CD4-positive, CD25-positive, alpha-beta regulatory T cell (primary cell): ENCODE results near the gene PRRT1B. TPM values are rescaled to one million over a fixed set of nuclear protein-coding genes. Genes with fewer than 3 reads are reported as not detected.

Source experiments
- ATAC-seq, 2 donors: fragments of 150-1000 bp; cut with Tn5 transposase; one replicate each; pipeline ENCODE4 v1.10.0; 2021; ENCODE audit warnings: low read depth in 2 of 2, moderate number of reproducible peaks in 2 of 2, moderate library complexity in 1 of 2
- DNase-seq, 3 donors: peaks; one replicate each; pipeline versions ENCODE4 v3.0.0 to v3.0.0-alpha.2; 2012 to 2022; ENCODE audit warnings: mixed read lengths in 1 of 3
- H3K27ac ChIP-seq: one replicate; pipeline ENCODE4 v1.7.0; 2013; ENCODE audit warnings: mild to moderate bottlenecking, low read length; ENCODE audit not compliant: insufficient read depth, poor library complexity, severe bottlenecking
- H3K27me3 ChIP-seq: one replicate; pipeline ENCODE4 v1.7.0; 2013; ENCODE audit warnings: low read length; ENCODE audit not compliant: control insufficient read depth, insufficient read depth
- H3K36me3 ChIP-seq: one replicate; pipeline ENCODE4 v1.7.0; 2013; ENCODE audit warnings: mild to moderate bottlenecking, low read length, moderate library complexity; ENCODE audit not compliant: control insufficient read depth, insufficient read depth
- H3K4me1 ChIP-seq: 2 replicates; pipeline ENCODE4 v1.7.0; 2013; ENCODE audit warnings: mild to moderate bottlenecking, low read length; ENCODE audit not compliant: insufficient read depth, control insufficient read depth, poor library complexity, severe bottlenecking
- H3K4me3 ChIP-seq: one replicate; pipeline ENCODE4 v1.7.0; 2013; ENCODE audit warnings: low read depth, mild to moderate bottlenecking, low read length, moderate library complexity
- H3K9me3 ChIP-seq, 2 experiments: 1 replicate in 1 of 2; 2 replicates in 1 of 2; pipeline ENCODE4 v1.7.0; 2013; ENCODE audit warnings: low read length in 2 of 2, mild to moderate bottlenecking in 1 of 2, moderate library complexity in 1 of 2; ENCODE audit not compliant: control insufficient read depth in 2 of 2
- H3K27ac Mint-ChIP-seq, 3 donors: one replicate each; pipeline ENCODE4 v1.8.0; 2020 to 2022; ENCODE audit warnings: mild to moderate bottlenecking in 3 of 3, mixed read lengths in 3 of 3, moderate library complexity in 2 of 3
- H3K27me3 Mint-ChIP-seq: one replicate; pipeline ENCODE4 v1.8.0; 2022; ENCODE audit warnings: mild to moderate bottlenecking, mixed read lengths
- H3K36me3 Mint-ChIP-seq: one replicate; pipeline ENCODE4 v1.8.0; 2020; ENCODE audit warnings: mixed read lengths
- H3K4me1 Mint-ChIP-seq, 4 donors: one replicate each; pipeline ENCODE4 v1.8.0; 2020 to 2022; ENCODE audit warnings: mixed read lengths in 4 of 4, mild to moderate bottlenecking in 1 of 4
- H3K4me3 Mint-ChIP-seq, 4 donors: one replicate each; pipeline ENCODE4 v1.8.0; 2020 to 2022; ENCODE audit warnings: mild to moderate bottlenecking in 4 of 4, mixed read lengths in 4 of 4, moderate library complexity in 3 of 4
- H3K9me3 Mint-ChIP-seq, 7 donors: one replicate each; pipeline ENCODE4 v1.8.0; 2020 to 2022; ENCODE audit warnings: mixed read lengths in 7 of 7, mild to moderate bottlenecking in 3 of 7, moderate library complexity in 2 of 7
- polyA plus RNA-seq, 4 donors: library from polyadenylated mRNA; unstranded; fragments of 300-500 nt; fragmentation: Illumina TruSeq; gene quantifications; one replicate each; pipeline ENCODE4 v1.2.3, GENCODE V29; 2021
- total RNA-seq: library from RNA; stranded (reverse); gene quantifications from one replicate; pipeline ENCODE4 v1.2.3, GENCODE V29; 2022

Gene PRRT1B
- total and polyA plus RNA-seq, 5 donors from 2014 or later = not detected

- no peaks in the 10 kb centered on the region for H3K27me3 Mint-ChIP-seq
- ATAC-seq (no peak), DNase-seq (no peak)
- H3K27ac Mint-ChIP-seq = peak overlapping the region in 2 of 3 donors; percentile 69 to 74
- Histone ChIP-seq H3K27ac (no peak overlapping the region), H3K27me3 (no peaks in the 10 kb centered on the region), H3K9me3 (no peaks in the 10 kb centered on the region), H3K4me3 (no peak overlapping the region), H3K4me1 (no peaks in the 10 kb centered on the region), H3K36me3 (peaks cover 81% of the 10 kb centered on the region)
- no peak overlapping the region for H3K4me3 Mint-ChIP-seq
- H3K36me3 Mint-ChIP-seq = peaks cover 28% of the 10 kb centered on the region
- H3K4me1 Mint-ChIP-seq = peaks cover 0 to 2% (median 1%) of the 10 kb centered on the region in 4 donors
- no peaks in the 10 kb centered on the region for H3K9me3 Mint-ChIP-seq
Observed at GRCh38 chr9:131601683-131602181, 56.4 kb downstream of the PRRT1B start.

GRCh38 chr9:131603199-131603598 is 57.9 kb downstream of the PRRT1B start:
- Mint-ChIP-seq H3K9me3 (no peaks in the 10 kb centered on the region), H3K4me1 (peaks cover 0 to 7% (median 3%) of the 10 kb centered on the region in 4 donors), H3K36me3 (peaks cover 42% of the 10 kb centered on the region), H3K27me3 (no peaks in the 10 kb centered on the region), H3K27ac (no peak overlapping the region), H3K4me3 (no peak overlapping the region)
- Histone ChIP-seq H3K4me3 (no peak overlapping the region), H3K4me1 (no peaks in the 10 kb centered on the region), H3K9me3 (no peaks in the 10 kb centered on the region), H3K36me3 (peaks cover 81% of the 10 kb centered on the region), H3K27ac (no peak overlapping the region), H3K27me3 (no peaks in the 10 kb centered on the region)
- DNase-seq (no peak), ATAC-seq (no peak)

- Histone ChIP-seq H3K27me3 (no peaks in the 10 kb centered on the region), H3K36me3 (peaks cover 85% of the 10 kb centered on the region), H3K27ac (no peak overlapping the region), H3K4me1 (no peaks in the 10 kb centered on the region), H3K9me3 (no peaks in the 10 kb centered on the region), H3K4me3 (no peak overlapping the region)
- Mint-ChIP-seq H3K27me3 (no peaks in the 10 kb centered on the region), H3K36me3 (peaks cover 42% of the 10 kb centered on the region), H3K4me1 (peaks cover 0 to 7% (median 3%) of the 10 kb centered on the region in 4 donors), H3K4me3 (no peak overlapping the region), H3K9me3 (no peaks in the 10 kb centered on the region), H3K27ac (peak overlapping the region in 2 of 3 donors; percentile 32 to 46)
- no peak for DNase-seq
- no peak for ATAC-seq
Observed at GRCh38 chr9:131603711-131604439, 58.6 kb downstream of the PRRT1B start.

GRCh38 chr9:131605770-131606590 is 60.7 kb downstream of the PRRT1B start:
- Mint-ChIP-seq H3K36me3 (peaks cover 39% of the 10 kb centered on the region), H3K27ac (peak overlapping the region in 1 of 3 donors; percentile 88)
- peaks cover 94% of the 10 kb centered on the region for H3K36me3 ChIP-seq

GRCh38 chr9:131606896-131607567 is 61.7 kb downstream of the PRRT1B start:
- ATAC-seq (no peak), DNase-seq (no peak)
- Histone ChIP-seq H3K36me3 (peaks cover 94% of the 10 kb centered on the region), H3K9me3 (no peaks in the 10 kb centered on the region), H3K4me1 (no peaks in the 10 kb centered on the region), H3K27ac (no peak overlapping the region), H3K27me3 (no peaks in the 10 kb centered on the region), H3K4me3 (no peak overlapping the region)
- Mint-ChIP-seq H3K4me1 (peaks cover 0 to 9% (median 4%) of the 10 kb centered on the region in 4 donors), H3K27me3 (no peaks in the 10 kb centered on the region), H3K4me3 (no peak overlapping the region), H3K9me3 (no peaks in the 10 kb centered on the region), H3K36me3 (peaks cover 34% of the 10 kb centered on the region), H3K27ac (peak overlapping the region in 2 of 3 donors; percentile 23 to 64)

More at GRCh38 chr9:131605770-131606590, 60.7 kb downstream of the PRRT1B start:
- H3K9me3 ChIP-seq = no peaks in the 10 kb centered on the region
- H3K27me3 Mint-ChIP-seq = no peaks in the 10 kb centered on the region
- ATAC-seq (no peak), DNase-seq (no peak)
- H3K27ac ChIP-seq = no peak overlapping the region
- H3K27me3 ChIP-seq = no peaks in the 10 kb centered on the region
- no peaks in the 10 kb centered on the region for H3K9me3 Mint-ChIP-seq
- H3K4me1 Mint-ChIP-seq = peaks cover 0 to 9% (median 4%) of the 10 kb centered on the region in 4 donors
- H3K4me3 ChIP-seq = no peak overlapping the region
- H3K4me1 ChIP-seq = no peaks in the 10 kb centered on the region
- H3K4me3 Mint-ChIP-seq = no peak overlapping the region

- Histone ChIP-seq H3K4me3 (no peak overlapping the region), H3K9me3 (no peaks in the 10 kb centered on the region), H3K4me1 (no peaks in the 10 kb centered on the region), H3K27me3 (no peaks in the 10 kb centered on the region), H3K27ac (no peak overlapping the region), H3K36me3 (peaks cover 93% of the 10 kb centered on the region)
- ATAC-seq (no peak), DNase-seq (no peak)
- Mint-ChIP-seq H3K27me3 (no peaks in the 10 kb centered on the region), H3K27ac (peak overlapping the region in 1 of 3 donors; percentile 23), H3K4me1 (peaks cover 0 to 7% (median 3%) of the 10 kb centered on the region in 4 donors), H3K36me3 (peaks cover 31% of the 10 kb centered on the region), H3K9me3 (no peaks in the 10 kb centered on the region), H3K4me3 (no peak overlapping the region)
Observed at GRCh38 chr9:131607591-131607990, 62.3 kb downstream of the PRRT1B start.

GRCh38 chr9:131608493-131609037 is 63.2 kb downstream of the PRRT1B start:
- no peak overlapping the region for H3K4me3 ChIP-seq
- H3K36me3 Mint-ChIP-seq = peaks cover 38% of the 10 kb centered on the region

More at GRCh38 chr9:131608493-131609037, 63.2 kb downstream of the PRRT1B start:
- Mint-ChIP-seq H3K9me3 (no peaks in the 10 kb centered on the region), H3K27me3 (no peaks in the 10 kb centered on the region), H3K27ac (peak overlapping the region in 1 of 3 donors; percentile 18), H3K4me1 (peaks cover 0 to 7% (median 3%) of the 10 kb centered on the region in 4 donors), H3K4me3 (no peak overlapping the region)
- DNase-seq (no peak), ATAC-seq (no peak)
- Histone ChIP-seq H3K36me3 (peaks cover 93% of the 10 kb centered on the region), H3K27me3 (no peaks in the 10 kb centered on the region), H3K9me3 (no peaks in the 10 kb centered on the region), H3K4me1 (no peaks in the 10 kb centered on the region), H3K27ac (no peak overlapping the region)
